RWPE2 (cell line): ENCODE data around the gene NIT1.

ENCODE experiments used
- ATAC-seq: fragments of 200-7000 bp; cut with Tn5 transposase; 3 replicates; pipeline ENCODE4 v1.9.1; 2021; ENCODE audit warnings: low read depth
- DNase-seq: peaks from one replicate; pipeline ENCODE4 v3.0.0-alpha.2; 2020; ENCODE audit warnings: low spot score
- H3K27ac ChIP-seq: fragments of 450-650 bp; 2 replicates; pipeline ENCODE4 v1.5.1; 2017; ENCODE audit warnings: mild to moderate bottlenecking; ENCODE audit not compliant: poor library complexity, severe bottlenecking
- H3K27me3 ChIP-seq: fragments of 250-450 bp; sonication (Bioruptor Pico); 2 replicates; pipeline ENCODE4 v1.5.1; 2021; ENCODE audit warnings: mild to moderate bottlenecking, moderate library complexity; ENCODE audit not compliant: insufficient read depth, poor library complexity, severe bottlenecking
- H3K36me3 ChIP-seq: fragments of 250-450 bp; sonication (Bioruptor Pico); 2 replicates; pipeline ENCODE4 v1.5.1; 2020; ENCODE audit warnings: low read depth, mild to moderate bottlenecking, moderate library complexity
- H3K4me1 ChIP-seq: fragments of 250-450 bp; sonication (Bioruptor Pico); 2 replicates; pipeline ENCODE4 v1.5.1; 2021; ENCODE audit warnings: mild to moderate bottlenecking, moderate library complexity; ENCODE audit not compliant: insufficient read depth, poor library complexity, severe bottlenecking
- H3K4me3 ChIP-seq: fragments of 250-450 bp; sonication (Bioruptor Pico); 2 replicates; pipeline ENCODE4 v1.5.1; 2021; ENCODE audit warnings: mild to moderate bottlenecking, moderate library complexity; ENCODE audit not compliant: severe bottlenecking
- H3K9me3 ChIP-seq: fragments of 250-450 bp; sonication (Bioruptor Pico); 2 replicates; pipeline ENCODE4 v1.5.1; 2021; ENCODE audit warnings: mild to moderate bottlenecking, moderate library complexity; ENCODE audit not compliant: severe bottlenecking
- CTCF ChIP-seq: fragments of 450-650 bp; IDR thresholded peaks from one replicate; pipeline ENCODE4 v1.5.1; 2017; ENCODE audit warnings: mild to moderate bottlenecking, moderate library complexity; ENCODE audit not compliant: poor library complexity, severe bottlenecking

The NIT1 gene

DNA sequence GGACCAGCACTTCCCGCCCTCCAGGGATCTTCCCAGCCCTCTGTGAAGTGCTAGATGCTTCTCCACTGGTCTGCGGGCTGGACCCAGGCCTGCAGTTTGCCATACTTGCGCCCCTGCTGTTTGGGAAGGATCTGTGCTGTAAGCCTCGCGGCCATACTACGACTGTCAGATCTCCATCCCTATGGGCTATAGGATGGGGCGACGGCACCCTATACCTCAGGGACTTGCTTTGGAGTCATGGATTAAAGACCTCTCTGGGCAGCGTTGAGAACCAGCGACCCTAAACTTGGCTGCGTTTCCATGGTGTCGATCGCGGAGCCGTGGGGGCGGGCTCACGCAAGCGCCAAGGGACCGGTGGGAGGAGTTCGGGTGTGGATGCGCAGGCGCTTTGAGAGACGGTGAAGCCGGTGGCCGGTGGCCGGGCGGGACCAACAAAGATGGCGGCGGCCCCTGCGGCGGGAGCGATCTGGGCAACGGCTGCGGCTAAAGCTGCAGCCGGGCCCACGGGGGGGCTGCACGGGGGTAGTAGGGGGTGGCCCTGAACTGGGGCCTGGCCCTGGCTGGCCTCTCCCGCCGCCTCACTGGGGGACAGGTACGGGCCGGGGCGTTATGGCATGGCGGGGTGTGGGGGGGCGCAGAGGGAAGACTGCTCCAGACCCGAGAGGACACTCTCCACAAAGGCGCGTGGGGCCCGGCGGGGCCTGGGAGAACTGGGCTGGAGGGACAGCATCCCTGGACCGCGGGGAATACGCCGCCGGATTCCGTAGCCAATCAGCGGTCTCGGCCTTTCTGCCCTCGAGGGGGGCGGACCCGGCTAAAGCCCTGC lies 41.4 kb downstream of the NIT1 start, which contains the start of gene USP21:
Gene USP21 (plus strand): TSS at position 414 of the 826 bp plus-strand sequence. CDS start 1,141 bp downstream, outside the sequence.
- H3K9me3 ChIP-seq = no peaks in the 10 kb centered on the region
- ATAC-seq = peak; percentile 92
- H3K36me3 ChIP-seq = peaks cover 20% of the 10 kb centered on the region
- peak within 1 kb of the TSS; percentile 47 for H3K27ac ChIP-seq
- TF ChIP-seq CTCF = peak; percentile 24
- no peaks in the 10 kb centered on the region for H3K27me3 ChIP-seq
- DNase-seq = peak; percentile 89
- no peaks in the 10 kb centered on the region for H3K4me1 ChIP-seq
- H3K4me3 ChIP-seq = peak within 1 kb of the TSS; percentile 57

GRCh38 chr1:161159913-161160243 lies 42.0 kb downstream of the NIT1 start:
- DNase-seq = no peak
- H3K9me3 ChIP-seq = no peaks in the 10 kb centered on the region
- no peaks in the 10 kb centered on the region for H3K27me3 ChIP-seq
- H3K36me3 ChIP-seq = peaks cover 20% of the 10 kb centered on the region
- ATAC-seq = no peak; the same call in 2 of the 3 replicates
- TF ChIP-seq CTCF = no peak
- peak overlapping the region; percentile 47 for H3K27ac ChIP-seq
- H3K4me1 ChIP-seq = no peaks in the 10 kb centered on the region
- H3K4me3 ChIP-seq = peak overlapping the region; percentile 57

GRCh38 chr1:161160671-161161145 lies 42.8 kb downstream of the NIT1 start:
- Histone ChIP-seq H3K4me3 (no peak overlapping the region), H3K27ac (no peak overlapping the region), H3K9me3 (no peaks in the 10 kb centered on the region), H3K36me3 (peaks cover 20% of the 10 kb centered on the region), H3K4me1 (no peaks in the 10 kb centered on the region), H3K27me3 (no peaks in the 10 kb centered on the region)
- no peak for DNase-seq
- no peak for ATAC-seq
- no peak for TF ChIP-seq CTCF

GRCh38 chr1:161161652-161162051 lies 43.7 kb downstream of the NIT1 start:
- no peak for ATAC-seq
- no peak overlapping the region for H3K4me3 ChIP-seq
- no peaks in the 10 kb centered on the region for H3K9me3 ChIP-seq
- H3K27ac ChIP-seq = no peak overlapping the region
- no peak for DNase-seq
- TF ChIP-seq CTCF = no peak
- no peaks in the 10 kb centered on the region for H3K4me1 ChIP-seq
- peaks cover 20% of the 10 kb centered on the region for H3K36me3 ChIP-seq
- no peaks in the 10 kb centered on the region for H3K27me3 ChIP-seq

DNA sequence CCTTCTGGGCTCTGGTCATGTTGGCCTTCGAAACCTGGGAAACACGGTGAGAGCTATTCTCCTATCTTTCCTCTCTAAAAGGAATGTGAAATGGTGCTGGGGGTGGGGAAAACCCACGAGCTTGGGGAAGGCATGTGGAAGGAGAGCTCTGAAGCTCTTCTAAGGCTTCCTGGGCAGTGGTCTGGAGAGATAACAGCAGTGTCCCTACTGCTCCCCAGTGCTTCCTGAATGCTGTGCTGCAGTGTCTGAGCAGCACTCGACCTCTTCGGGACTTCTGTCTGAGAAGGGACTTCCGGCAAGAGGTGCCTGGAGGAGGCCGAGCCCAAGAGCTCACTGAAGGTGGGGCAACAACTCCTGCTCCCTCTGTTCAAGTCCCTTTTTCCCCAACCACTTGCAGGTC lies 44.1 kb downstream of the NIT1 start:
- no peaks in the 10 kb centered on the region for H3K9me3 ChIP-seq
- H3K27me3 ChIP-seq = no peaks in the 10 kb centered on the region
- DNase-seq = no peak
- H3K4me3 ChIP-seq = no peak overlapping the region
- ATAC-seq = no peak
- H3K4me1 ChIP-seq = no peaks in the 10 kb centered on the region
- no peak for TF ChIP-seq CTCF
- peaks cover 20% of the 10 kb centered on the region for H3K36me3 ChIP-seq
- no peak overlapping the region for H3K27ac ChIP-seq
